Measurements from ENCODE around the gene ATP7B.

DNA sequence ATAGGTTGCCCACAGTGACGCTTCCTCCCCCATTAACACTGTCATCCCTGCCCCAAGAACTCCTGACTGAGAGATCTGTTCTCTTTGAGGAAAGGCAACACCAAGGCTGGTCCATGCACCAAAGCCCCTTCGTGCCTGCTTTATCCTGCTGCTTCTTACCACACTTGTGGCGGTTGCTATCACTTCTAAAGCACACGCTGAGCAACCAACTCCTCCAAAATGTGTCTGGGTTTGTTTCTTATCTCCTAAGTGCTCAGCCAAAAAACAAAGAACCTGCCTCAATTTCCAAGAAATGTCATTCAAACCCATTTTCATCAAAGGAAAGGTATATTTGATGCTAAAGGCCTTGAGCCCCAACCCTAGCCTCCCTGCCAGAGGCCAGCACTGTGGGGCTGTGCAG, 14.6 kb downstream of the ATP7B start:
- TF ChIP-seq POLR2A (IDR thresholded peaks at IDR 0.05) = no peak
- TF ChIP-seq CTCF (IDR thresholded peaks at IDR 0.05) = no peak
- no peak for TF ChIP-seq POLR2AphosphoS5 (IDR thresholded peaks at IDR 0.05)
- TF ChIP-seq EP300 (IDR thresholded peaks at IDR 0.05) = no peak
